A204.1 (cell line): ENCODE measurements around the gene RBMS3.
"Not testable (repeated sequence)": the region's sequence is repeated elsewhere in the genome, so short reads cannot be mapped to it uniquely, and the experiment has no call there.

Experiments used
- FAIRE-seq: peaks from 2 replicates; lab custom pipeline; 2012; peaks lifted over from hg19 to GRCh38; lab: Jason Lieb, UNC

The RBMS3 gene

GRCh38 chr3:30035935-30036567, 755.2 kb downstream of the RBMS3 start:
- no peak for FAIRE-seq

DNA sequence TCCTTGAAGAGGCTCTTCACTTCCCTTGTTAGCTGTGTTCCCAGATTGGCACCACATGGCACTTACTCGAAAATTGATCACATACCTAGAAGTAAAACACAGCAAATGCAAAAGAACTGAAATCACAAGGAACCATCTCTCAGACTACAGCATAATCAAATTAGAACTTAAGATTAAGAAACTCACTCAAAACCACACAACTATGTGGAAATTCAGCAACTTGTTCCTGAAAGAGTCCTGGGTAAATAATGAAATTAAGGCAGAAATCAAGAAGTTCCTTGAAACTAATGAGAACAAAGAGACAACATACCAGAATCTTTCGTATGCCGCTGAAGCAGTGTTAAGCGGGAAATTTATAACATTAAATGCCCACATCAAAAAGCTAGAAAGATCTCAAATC, 759.3 kb downstream of the RBMS3 start:
- FAIRE-seq = no peak

DNA sequence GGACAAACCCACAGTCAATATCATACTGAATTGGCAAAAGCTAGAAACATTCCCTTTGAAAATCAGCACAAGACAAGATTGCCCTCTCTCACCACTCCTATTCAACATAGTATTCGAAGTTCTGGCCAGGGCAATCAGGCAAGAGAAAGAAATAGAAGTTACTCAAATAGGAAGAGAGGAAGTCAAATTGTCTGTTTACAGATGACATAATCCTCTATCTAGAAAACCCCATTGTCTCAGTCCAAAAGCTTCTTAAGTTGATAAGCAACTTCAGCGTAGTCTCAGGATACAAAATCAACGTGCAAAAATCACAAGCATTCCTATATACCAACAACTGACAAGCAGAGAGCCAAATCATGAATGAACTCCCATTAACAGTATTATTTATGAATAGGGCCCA, 760.6 kb downstream of the RBMS3 start:
- not testable (repeated sequence) for FAIRE-seq

GRCh38 chr3:30042274-30042859, 761.5 kb downstream of the RBMS3 start:
- peak; percentile 79 for FAIRE-seq

GRCh38 chr3:30042916-30043555, 762.2 kb downstream of the RBMS3 start:
- no peak for FAIRE-seq

GRCh38 chr3:30044515-30044914, 763.6 kb downstream of the RBMS3 start:
- no peak for FAIRE-seq

DNA sequence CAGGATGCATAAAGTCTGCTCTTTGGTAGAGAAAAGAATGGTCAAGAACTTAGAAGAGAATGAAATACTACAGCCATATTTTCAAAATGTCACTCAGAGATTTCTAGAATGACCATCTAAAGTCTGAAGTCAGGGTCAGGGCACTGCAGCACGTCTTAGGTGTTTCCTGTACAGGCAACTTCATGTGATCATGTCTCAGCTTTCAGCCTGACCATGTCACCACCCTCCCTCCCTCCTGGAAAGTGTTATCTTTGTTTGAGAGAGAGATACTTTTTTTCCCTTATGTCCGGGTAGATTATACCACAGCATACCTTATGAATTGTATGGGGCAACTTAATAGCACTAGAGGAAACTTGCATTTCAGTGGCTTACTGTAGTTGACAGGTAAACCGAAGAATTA, 767.6 kb downstream of the RBMS3 start:
- FAIRE-seq = no peak

DNA sequence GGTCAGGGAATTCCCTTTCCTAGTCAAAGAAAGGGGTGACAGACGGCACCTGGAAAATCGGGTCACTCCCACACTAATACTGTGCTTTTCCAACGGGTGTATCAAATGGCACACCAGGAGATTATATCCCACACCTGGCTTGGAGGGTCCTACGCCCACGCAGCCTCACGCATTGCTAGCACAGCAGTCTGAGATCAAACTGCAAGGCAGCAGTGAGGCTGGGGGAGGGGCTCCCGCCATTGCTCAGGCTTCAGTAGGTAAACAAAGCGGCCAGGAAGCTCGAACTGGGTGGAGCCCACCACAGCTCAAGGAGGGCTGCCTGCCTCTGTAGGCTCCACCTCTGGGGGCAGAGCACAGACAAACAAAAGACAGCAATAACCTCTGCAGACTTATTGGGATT, 769.2 kb downstream of the RBMS3 start:
- not testable (repeated sequence) for FAIRE-seq

DNA sequence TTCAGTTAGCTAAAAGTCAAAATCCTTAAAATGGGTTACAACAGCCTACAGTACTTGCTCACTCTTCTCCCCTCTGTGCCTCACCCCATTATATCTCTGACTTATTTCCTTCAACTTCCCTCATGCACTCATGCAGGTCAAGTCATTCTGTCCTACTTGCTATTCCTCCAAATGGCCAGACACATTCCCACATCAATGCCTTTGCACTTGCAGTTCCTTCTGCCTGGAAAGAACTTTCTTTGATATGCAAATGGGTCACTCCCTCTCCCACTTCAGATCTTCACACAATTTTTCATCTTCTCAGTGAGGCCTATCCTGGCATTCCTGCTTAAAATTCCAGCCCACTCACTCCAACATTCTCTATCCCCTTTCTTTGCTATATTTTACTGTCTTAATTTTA, 778.4 kb downstream of the RBMS3 start:
- FAIRE-seq = no peak
